ENCODE measurements around the gene CDKN2AIPNL. TPM values are rescaled to one million over a fixed set of nuclear protein-coding genes. Genes with fewer than 3 reads are reported as not detected.

CDKN2AIPNL gene
- total RNA-seq, 1 experiment from 2014 or later, result 43.6 TPM

DNA sequence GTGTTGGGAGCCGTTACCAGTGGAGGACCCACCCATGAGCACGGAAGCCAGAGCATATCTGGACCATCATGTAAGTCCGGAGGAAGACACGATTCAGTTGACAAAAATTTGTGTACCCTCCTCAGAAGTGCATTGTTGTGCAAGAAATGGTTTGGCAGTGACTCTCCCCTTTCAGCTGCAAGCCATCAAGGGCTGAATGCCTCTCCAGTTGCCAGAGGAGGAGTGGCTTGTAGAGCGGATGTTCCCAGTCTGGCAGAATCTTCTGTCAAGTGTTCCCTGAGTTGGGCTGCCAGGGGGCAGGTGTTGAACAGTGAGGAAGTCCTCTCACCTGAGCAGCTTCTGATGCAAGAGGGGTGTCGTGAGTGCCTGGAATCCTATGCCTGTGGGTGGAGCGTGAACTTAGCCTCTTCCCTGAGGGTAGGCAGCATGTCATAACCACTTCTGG, 27.6 kb upstream of the CDKN2AIPNL start:
- H3K27ac ChIP-seq (ENCODE audit: low read length), result no peak overlapping the region
- in situ Hi-C loops (cut with HindIII; ENCODE audit: low pct_unique_long_range_greater_than_20kb, low sequenced_read_pairs), result no loop called here
- intact Hi-C loops (cut with micrococcal nuclease; ENCODE audit: unreplicated experiment), result no loop called here

GRCh38 chr5:134438721-134439123, 27.0 kb upstream of the CDKN2AIPNL start:
- in situ Hi-C loops (cut with HindIII; ENCODE audit: low pct_unique_long_range_greater_than_20kb, low sequenced_read_pairs), result no loop called here
- Histone ChIP-seq H3K9me3 (ENCODE audit: control insufficient read depth, insufficient read depth, low read depth, low read length) (no peaks in the 10 kb centered on the region), H3K27me3 (ENCODE audit: control insufficient read depth, insufficient read depth, low read length) (no peaks in the 10 kb centered on the region), H3K4me1 (ENCODE audit: control insufficient read depth, insufficient read depth, low read length) (peaks cover 25% of the 10 kb centered on the region), H3K4me3 (ENCODE audit: low read depth in 2 of 2, low read length in 2 of 2) (no peak overlapping the region), H3K27ac (ENCODE audit: low read length) (no peak overlapping the region), H3K36me3 (ENCODE audit: control insufficient read depth, insufficient read depth, low read length) (no peaks in the 10 kb centered on the region)
- TF ChIP-seq POLR2AphosphoS5 (IDR thresholded peaks at IDR 0.05; ENCODE audit: low read depth, low read length) (no peak), CTCF (IDR thresholded peaks at IDR 0.05) (no peak), TCF7L2 (IDR thresholded peaks at IDR 0.05; ENCODE audit: low read depth, low read length) (no peak), SIN3A (IDR thresholded peaks at IDR 0.05; ENCODE audit: borderline replicate concordance, insufficient read depth, low read depth, low read length) (no peak)
- TF ChIP-seq, protein P1, sequence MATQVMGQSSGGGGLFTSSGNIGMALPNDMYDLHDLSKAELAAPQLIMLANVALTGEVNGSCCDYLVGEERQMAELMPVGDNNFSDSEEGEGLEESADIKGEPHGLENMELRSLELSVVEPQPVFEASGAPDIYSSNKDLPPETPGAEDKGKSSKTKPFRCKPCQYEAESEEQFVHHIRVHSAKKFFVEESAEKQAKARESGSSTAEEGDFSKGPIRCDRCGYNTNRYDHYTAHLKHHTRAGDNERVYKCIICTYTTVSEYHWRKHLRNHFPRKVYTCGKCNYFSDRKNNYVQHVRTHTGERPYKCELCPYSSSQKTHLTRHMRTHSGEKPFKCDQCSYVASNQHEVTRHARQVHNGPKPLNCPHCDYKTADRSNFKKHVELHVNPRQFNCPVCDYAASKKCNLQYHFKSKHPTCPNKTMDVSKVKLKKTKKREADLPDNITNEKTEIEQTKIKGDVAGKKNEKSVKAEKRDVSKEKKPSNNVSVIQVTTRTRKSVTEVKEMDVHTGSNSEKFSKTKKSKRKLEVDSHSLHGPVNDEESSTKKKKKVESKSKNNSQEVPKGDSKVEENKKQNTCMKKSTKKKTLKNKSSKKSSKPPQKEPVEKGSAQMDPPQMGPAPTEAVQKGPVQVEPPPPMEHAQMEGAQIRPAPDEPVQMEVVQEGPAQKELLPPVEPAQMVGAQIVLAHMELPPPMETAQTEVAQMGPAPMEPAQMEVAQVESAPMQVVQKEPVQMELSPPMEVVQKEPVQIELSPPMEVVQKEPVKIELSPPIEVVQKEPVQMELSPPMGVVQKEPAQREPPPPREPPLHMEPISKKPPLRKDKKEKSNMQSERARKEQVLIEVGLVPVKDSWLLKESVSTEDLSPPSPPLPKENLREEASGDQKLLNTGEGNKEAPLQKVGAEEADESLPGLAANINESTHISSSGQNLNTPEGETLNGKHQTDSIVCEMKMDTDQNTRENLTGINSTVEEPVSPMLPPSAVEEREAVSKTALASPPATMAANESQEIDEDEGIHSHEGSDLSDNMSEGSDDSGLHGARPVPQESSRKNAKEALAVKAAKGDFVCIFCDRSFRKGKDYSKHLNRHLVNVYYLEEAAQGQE (IDR thresholded peaks at IDR 0.05; ENCODE audit: insufficient read depth in 1 of 2, low read depth in 2 of 2, low read length in 1 of 2), result no peak
- ATAC-seq (no peak), DNase-seq (ENCODE audit: low read depth, low spot score) (no peak)
- BruUV-seq (replicated peaks), result no TSS peak
- ChIA-PET POLR2A (no interaction called here), CTCF (no interaction called here)
- intact Hi-C loops (cut with micrococcal nuclease; ENCODE audit: unreplicated experiment), result no loop called here

More for the DNA sequence above, 27.6 kb upstream of the CDKN2AIPNL start:
- POLR2A ChIA-PET, result no interaction called here
- no TSS peak for BruUV-seq (replicated peaks)
- TF ChIP-seq POLR2AphosphoS5 (IDR thresholded peaks at IDR 0.05; ENCODE audit: low read depth, low read length) (no peak), SIN3A (IDR thresholded peaks at IDR 0.05; ENCODE audit: borderline replicate concordance, insufficient read depth, low read depth, low read length) (no peak), CTCF (IDR thresholded peaks at IDR 0.05) (no peak)
- TF ChIP-seq, protein P1 (IDR thresholded peaks at IDR 0.05; ENCODE audit: insufficient read depth in 1 of 2, low read depth in 2 of 2, low read length in 1 of 2), result no peak
- no peaks in the 10 kb centered on the region for H3K27me3 ChIP-seq (ENCODE audit: control insufficient read depth, insufficient read depth, low read length)
- no peaks in the 10 kb centered on the region for H3K9me3 ChIP-seq (ENCODE audit: control insufficient read depth, insufficient read depth, low read depth, low read length)
- no peak overlapping the region for H3K4me3 ChIP-seq (ENCODE audit: low read depth in 2 of 2, low read length in 2 of 2)
- CTCF ChIA-PET, result no interaction called here
- no peak for ATAC-seq
- no peak for DNase-seq (ENCODE audit: low read depth, low spot score)
- H3K36me3 ChIP-seq (ENCODE audit: control insufficient read depth, insufficient read depth, low read length), result no peaks in the 10 kb centered on the region
- H3K4me1 ChIP-seq (ENCODE audit: control insufficient read depth, insufficient read depth, low read length), result peaks cover 25% of the 10 kb centered on the region

All from Panc1 (cell line).